H1 (cell line): ENCODE measurements around the gene GPC3. TPM values are rescaled to one million over a fixed set of nuclear protein-coding genes. Genes with fewer than 3 reads are reported as not detected.

Experiments used
- CTCF ChIA-PET: fragments of 300-600 bp; sonication (Branson Sonifier 250); formaldehyde crosslinking; loops from one replicate; lab custom pipeline; 2021; ENCODE audit not compliant: partially characterized antibody; lab: Charles Lee
- POLR2A ChIA-PET: fragments of 300-600 bp; sonication (Branson Sonifier 250); formaldehyde crosslinking; loops from one replicate; lab custom pipeline; 2021; ENCODE audit warnings: inconsistent platforms; ENCODE audit not compliant: partially characterized antibody; lab: Charles Lee
- DNase-seq, 2 experiments: peaks; one replicate each; pipeline versions ENCODE4 v3.0.0 to v3.0.0-alpha.2; 2010 to 2022; ENCODE audit warnings: low spot score in 2 of 2, low read depth in 1 of 2, mixed read lengths in 1 of 2
- FAIRE-seq: peaks from 2 replicates; lab custom pipeline; 2011; peaks lifted over from hg19 to GRCh38; lab: Jason Lieb, UNC
- H2AFZ ChIP-seq: 2 replicates; pipeline ENCODE4 v1.8.1; 2012; ENCODE audit warnings: low read length, inconsistent platforms
- H2AK5ac ChIP-seq: 2 replicates; pipeline ENCODE4 v1.6.1; 2013; ENCODE audit warnings: low read depth, low read length
- H2BK120ac ChIP-seq: replicated peaks from 2 replicates; pipeline ENCODE3; 2013; ENCODE audit warnings: low read depth, low read length, inconsistent platforms
- H2BK12ac ChIP-seq: 2 replicates; pipeline ENCODE4 v1.6.1; 2013; ENCODE audit warnings: low read depth, low read length
- H2BK15ac ChIP-seq: 2 replicates; pipeline ENCODE4 v1.6.1; 2013; ENCODE audit warnings: low read length
- H2BK20ac ChIP-seq: 2 replicates; pipeline ENCODE4 v1.6.1; 2013; ENCODE audit warnings: low read length
- H2BK5ac ChIP-seq: 2 replicates; pipeline ENCODE4 v1.6.1; 2013; ENCODE audit warnings: low read depth, low read length
- H3K14ac ChIP-seq: 2 replicates; pipeline ENCODE4 v1.6.1; 2013; ENCODE audit warnings: inconsistent platforms; ENCODE audit not compliant: insufficient read length
- H3K18ac ChIP-seq: 2 replicates; pipeline ENCODE4 v1.6.1; 2013; ENCODE audit warnings: low read length; ENCODE audit errors: extremely low read depth
- H3K23ac ChIP-seq: 2 replicates; pipeline ENCODE4 v1.6.1; 2013; ENCODE audit warnings: inconsistent platforms; ENCODE audit not compliant: insufficient read length
- H3K23me2 ChIP-seq: 2 replicates; pipeline ENCODE4 v1.6.1; 2013; ENCODE audit warnings: low read depth, low read length
- H3K27ac ChIP-seq: 2 replicates; pipeline ENCODE4 v1.6.1; 2011; ENCODE audit warnings: low read depth, low read length, inconsistent platforms
- H3K27me3 ChIP-seq, 4 experiments: replicated peaks in 1 of 4; 1 replicate in 1 of 4; 2 replicates in 3 of 4; pipeline versions ENCODE4 v1.6.1 to v1.8.1; 2011 to 2013; ENCODE audit warnings: low read length in 3 of 4, mild to moderate bottlenecking in 3 of 4, inconsistent platforms in 2 of 4, mixed read lengths in 2 of 4, moderate library complexity in 1 of 4; ENCODE audit not compliant: control insufficient read depth in 3 of 4, insufficient read depth in 3 of 4; ENCODE audit errors: extremely low read depth in 1 of 4
- H3K36me3 ChIP-seq, 4 experiments: 2 replicates each; pipeline versions ENCODE4 v1.6.1 to v1.8.1; 2011 to 2013; ENCODE audit warnings: mild to moderate bottlenecking in 4 of 4, low read length in 3 of 4, moderate library complexity in 2 of 4, control low read depth in 1 of 4, inconsistent platforms in 1 of 4; ENCODE audit not compliant: insufficient read depth in 4 of 4, control insufficient read depth in 2 of 4
- H3K4ac ChIP-seq: replicated peaks from 2 replicates; pipeline ENCODE3; 2013; ENCODE audit warnings: low read length, low read depth, mixed read lengths, inconsistent platforms; ENCODE audit not compliant: insufficient read length
- H3K4me1 ChIP-seq, 4 experiments: replicated peaks in 1 of 4; 1 replicate in 1 of 4; 2 replicates in 3 of 4; pipeline versions ENCODE4 v1.6.1 to v1.8.1; 2011 to 2013; ENCODE audit warnings: low read length in 3 of 4, inconsistent platforms in 2 of 4, mixed read lengths in 1 of 4; ENCODE audit not compliant: insufficient read depth in 4 of 4, control insufficient read depth in 3 of 4
- H3K4me2 ChIP-seq, 2 experiments: 2 replicates each; pipeline versions ENCODE4 v1.6.1 to v1.8.1; 2011 to 2013; ENCODE audit warnings: low read depth in 2 of 2, low read length in 2 of 2, control low read depth in 1 of 2, inconsistent platforms in 1 of 2, mild to moderate bottlenecking in 1 of 2; ENCODE audit not compliant: insufficient read depth in 1 of 2
- H3K4me3 ChIP-seq, 4 experiments: fragments of 200-600, 300-600 bp in 1 of 4; sonication (generic), shearing (Covaris generic), sonication (Bioruptor Twin) in 1 of 4; 2 replicates each; pipeline versions ENCODE4 v1.5.1 to v1.8.1; 2011 to 2016; ENCODE audit warnings: low read length in 4 of 4, low read depth in 3 of 4, control low read depth in 2 of 4, inconsistent platforms in 2 of 4, mild to moderate bottlenecking in 2 of 4, mixed read lengths in 1 of 4, moderate library complexity in 1 of 4; ENCODE audit not compliant: insufficient read depth in 2 of 4; ENCODE audit errors: extremely low read depth in 1 of 4
- H3K56ac ChIP-seq: replicated peaks from 2 replicates; pipeline ENCODE3; 2013; ENCODE audit warnings: low read depth, mild to moderate bottlenecking, mixed read lengths, low read length, inconsistent platforms; ENCODE audit not compliant: insufficient read length
- H3K79me1 ChIP-seq: 2 replicates; pipeline ENCODE4 v1.6.1; 2013; ENCODE audit warnings: low read depth, low read length, control low read depth
- H3K79me2 ChIP-seq, 2 experiments: 2 replicates each; pipeline versions ENCODE4 v1.6.1 to v1.8.1; 2012 to 2013; ENCODE audit warnings: low read length in 2 of 2, mild to moderate bottlenecking in 2 of 2, inconsistent platforms in 1 of 2; ENCODE audit not compliant: insufficient read depth in 2 of 2, control insufficient read depth in 1 of 2
- H3K9ac ChIP-seq, 4 experiments: replicated peaks in 1 of 4; 1 replicate in 1 of 4; 2 replicates in 3 of 4; pipeline versions ENCODE4 v1.6.1 to v1.8.1; 2011 to 2013; ENCODE audit warnings: low read depth in 3 of 4, low read length in 3 of 4, control low read depth in 2 of 4, mild to moderate bottlenecking in 2 of 4, moderate library complexity in 2 of 4, inconsistent platforms in 1 of 4; ENCODE audit errors: extremely low read depth in 1 of 4
- H3K9me3 ChIP-seq, 2 experiments: 2 replicates each; pipeline versions ENCODE4 v1.6.1 to v1.8.1; 2012 to 2013; ENCODE audit warnings: mild to moderate bottlenecking in 2 of 2, moderate library complexity in 2 of 2, control low read depth in 1 of 2, inconsistent platforms in 1 of 2, low read depth in 1 of 2, low read length in 1 of 2, mixed read lengths in 1 of 2; ENCODE audit not compliant: insufficient read depth in 2 of 2
- H4K20me1 ChIP-seq, 2 experiments: replicated peaks in 1 of 2; 2 replicates each; pipeline versions ENCODE3 to v1.8.1; 2011 to 2013; ENCODE audit warnings: inconsistent platforms in 2 of 2, low read length in 2 of 2, mild to moderate bottlenecking in 1 of 2; ENCODE audit not compliant: insufficient read depth in 2 of 2, control insufficient read depth in 1 of 2
- H4K5ac ChIP-seq: 2 replicates; pipeline ENCODE4 v1.6.1; 2013; ENCODE audit warnings: low read length, low read depth, mixed read lengths, inconsistent platforms; ENCODE audit not compliant: insufficient read length
- H4K8ac ChIP-seq: 2 replicates; pipeline ENCODE4 v1.8.0; 2013; ENCODE audit warnings: mild to moderate bottlenecking, moderate library complexity, low read length, inconsistent platforms; ENCODE audit not compliant: insufficient read depth; ENCODE audit errors: extremely low read depth
- H4K91ac ChIP-seq: replicated peaks from 2 replicates; pipeline ENCODE3; 2013; ENCODE audit warnings: low read length, mixed read lengths, inconsistent platforms; ENCODE audit not compliant: insufficient read length
- BCL11A ChIP-seq, 2 experiments: IDR thresholded peaks; one replicate each; pipeline ENCODE4 v1.6.1; 2011; ENCODE audit warnings: low read depth in 2 of 2, low read length in 2 of 2, mild to moderate bottlenecking in 2 of 2
- CREB1 ChIP-seq: IDR thresholded peaks from 2 replicates; pipeline ENCODE4 v1.6.1; 2012; ENCODE audit warnings: inconsistent platforms
- GTF2F1 ChIP-seq: IDR thresholded peaks from 2 replicates; pipeline ENCODE4 v1.6.1; 2012; ENCODE audit warnings: low read depth, low read length, improper control_type of control experiment, borderline replicate concordance
- KDM4A ChIP-seq: IDR thresholded peaks from one replicate; pipeline ENCODE4 v1.7.1; 2012; ENCODE audit warnings: low read depth, mild to moderate bottlenecking, moderate library complexity, low read length, inconsistent platforms; ENCODE audit not compliant: severe bottlenecking
- RAD21 ChIP-seq, 2 experiments: IDR thresholded peaks in 1 of 2; conservative IDR thresholded peaks in 1 of 2; 2 replicates each; pipeline ENCODE4 v1.6.1; 2011; ENCODE audit warnings: low read depth in 2 of 2, low read length in 2 of 2, improper control_type of control experiment in 1 of 2, inconsistent platforms in 1 of 2, mild to moderate bottlenecking in 1 of 2, moderate library complexity in 1 of 2
- SIRT6 ChIP-seq: IDR thresholded peaks from one replicate; pipeline ENCODE4 v1.7.1; 2012; ENCODE audit warnings: low read length, inconsistent platforms
- SIX5 ChIP-seq: IDR thresholded peaks from 2 replicates; pipeline ENCODE4 v1.6.1; 2011; ENCODE audit warnings: mild to moderate bottlenecking, low read depth, low read length
- SRF ChIP-seq: IDR thresholded peaks from 2 replicates; pipeline ENCODE4 v1.6.1; 2011; ENCODE audit warnings: mild to moderate bottlenecking, low read depth, low read length, moderate library complexity
- YY1 ChIP-seq: IDR thresholded peaks from 2 replicates; pipeline ENCODE4 v1.6.1; 2011; ENCODE audit warnings: low read depth, mild to moderate bottlenecking, low read length
- ZNF274 ChIP-seq: IDR thresholded peaks from 2 replicates; pipeline ENCODE4 v1.7.0; 2012; ENCODE audit warnings: low read length, borderline replicate concordance; ENCODE audit errors: extremely low read depth
- WGBS, 2 experiments: shearing (Covaris generic) in 1 of 2; methylation state at CpG; one replicate each; pipeline versions ENCODE4 v1.1.6 to v1.1.7; 2013 to 2015; ENCODE audit warnings: low lambda C conversion rate in 2 of 2, mixed read lengths in 2 of 2, inconsistent platforms in 1 of 2, low coverage in 1 of 2, missing lambda C conversion rate in 1 of 2; ENCODE audit not compliant: insufficient replicate concordance in 2 of 2, insufficient coverage in 1 of 2, insufficient read length in 1 of 2; ENCODE audit errors: extremely low coverage in 1 of 2, missing lambda C conversion rate in 1 of 2; 5-methylcytosine and 5-hydroxymethylcytosine counted together
- polyA plus RNA-seq, 7 experiments: library from polyadenylated mRNA; depleted of rRNA in 3 of 7; stranded (reverse) in 5 of 7; unstranded in 2 of 7; fragments of >200 nt in 5 of 7; fragments of 200-250 nt in 2 of 7; gene quantifications; 1 replicate in 5 of 7; 2 replicates in 1 of 7; 4 replicates in 1 of 7; pipeline versions ENCODE4 v1.2.1 to v1.2.3, GENCODE V29; 2011 to 2013; ENCODE audit warnings: missing spikeins in 2 of 7, mixed read lengths in 2 of 7
- total RNA-seq: library from RNA; stranded (reverse); fragmentation: NEBNext Ultra II Directional; extraction: Animal tissue kit (Norgen Biotek cat#: 25700); gene quantifications from 2 replicates; pipeline ENCODE4 v1.2.1, GENCODE V29; 2021
- TF ChIP-seq, protein P1 (sequence below): IDR thresholded peaks from 2 replicates; pipeline ENCODE4 v1.6.1; 2012; ENCODE audit warnings: inconsistent platforms

Gene GPC3
- total and polyA plus RNA-seq, 2 of the 8 experiments (the other 6 are each of a cell fraction or from before 2014, with no cell fraction given), result 64.8 to 71.9 TPM

DNA sequence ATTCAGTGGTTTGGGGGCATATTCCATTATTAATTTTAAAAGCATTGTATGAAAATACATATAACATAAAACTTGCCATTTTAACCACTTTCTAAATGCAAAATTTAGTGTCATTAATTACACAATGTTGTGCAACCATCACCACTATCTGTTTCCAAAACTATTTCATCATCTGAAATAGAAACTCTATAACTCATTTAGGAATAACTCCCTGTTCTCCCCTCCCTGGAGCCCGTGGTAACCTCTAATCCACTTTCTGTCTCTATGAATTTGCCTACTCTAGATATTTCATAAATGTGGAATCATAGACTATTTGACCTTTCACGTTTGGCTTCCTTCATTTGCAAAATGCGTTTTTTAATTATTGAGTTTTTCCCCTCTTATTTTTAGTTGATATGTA lies 468.7 kb downstream of the GPC3 start:
- POLR2A ChIA-PET, result no interaction called here
- CTCF ChIA-PET, result no interaction called here

More for the DNA sequence above, 468.7 kb downstream of the GPC3 start:
- Histone ChIP-seq H3K4me1 (no peaks in the 10 kb centered on the region), H4K8ac (no peak overlapping the region), H2AFZ (no peak overlapping the region), H3K14ac (no peak overlapping the region), H3K9me3 (no peaks in the 10 kb centered on the region), H2BK15ac (no peak overlapping the region), H3K36me3 (no peaks in the 10 kb centered on the region), H3K27me3 (no peaks in the 10 kb centered on the region), H3K23me2 (no peaks in the 10 kb centered on the region), H2BK120ac (no peak overlapping the region), H3K56ac (no peak overlapping the region), H4K5ac (no peak overlapping the region), H3K9ac (no peak overlapping the region), H4K20me1 (no peaks in the 10 kb centered on the region), H3K79me1 (no peaks in the 10 kb centered on the region), H2BK12ac (no peak overlapping the region), H3K23ac (no peak overlapping the region), H2AK5ac (no peak overlapping the region), H3K4ac (no peak overlapping the region), H3K4me2 (no peak overlapping the region), H3K18ac (no peak overlapping the region), H2BK20ac (no peak overlapping the region), H2BK5ac (no peak overlapping the region), H3K27ac (no peak overlapping the region), H3K4me3 (no peak overlapping the region), H3K79me2 (no peaks in the 10 kb centered on the region), H4K91ac (no peak overlapping the region)
- FAIRE-seq (no peak), DNase-seq (no peak)
- TF ChIP-seq CREB1, result no peak
- TF ChIP-seq SRF, result no peak
- no peak for TF ChIP-seq RAD21 (IDR thresholded peaks at IDR 0.05 in 1 of 2, conservative IDR thresholded peaks at IDR 0.05 in 1 of 2; ENCODE audit: low read depth in 2 of 2, low read length in 2 of 2)
- no peak for TF ChIP-seq YY1
- TF ChIP-seq BCL11A (IDR thresholded peaks at IDR 0.05; ENCODE audit: low read depth in 2 of 2, low read length in 2 of 2), result no peak
- TF ChIP-seq ZNF274, result no peak
- TF ChIP-seq, protein P1, sequence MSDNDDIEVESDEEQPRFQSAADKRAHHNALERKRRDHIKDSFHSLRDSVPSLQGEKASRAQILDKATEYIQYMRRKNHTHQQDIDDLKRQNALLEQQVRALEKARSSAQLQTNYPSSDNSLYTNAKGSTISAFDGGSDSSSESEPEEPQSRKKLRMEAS, result no peak
- no peak for TF ChIP-seq KDM4A
- no peak for TF ChIP-seq SIRT6
- TF ChIP-seq GTF2F1, result no peak
- TF ChIP-seq SIX5, result no peak
- 79% methylated on average over 3 of the region's 3 CpGs; no CpG with 5 or more reads in 1 of the 2 experiments for WGBS, 2 experiments
